ENCODE measurements around the gene SSR4.

The SSR4 gene

GRCh38 chrX:153789654-153790053, 4.8 kb upstream of the SSR4 start:
- H3K27ac ChIP-seq = no peak overlapping the region
- no peak for TF ChIP-seq CTCF (conservative IDR thresholded peaks at IDR 0.05; ENCODE audit: low read depth)
- ChIA-PET POLR2A (ENCODE audit: low non-redundant PET) (no interaction called here), CTCF (no interaction called here)
- DNase-seq (ENCODE audit: low spot score) = no peak

GRCh38 chrX:153791104-153791852, 3.2 kb upstream of the SSR4 start:
- no peak for TF ChIP-seq CTCF (conservative IDR thresholded peaks at IDR 0.05; ENCODE audit: low read depth)
- CTCF ChIA-PET = no interaction called here
- H3K27ac ChIP-seq = peak overlapping the region; percentile 14; the same call in 1 of the 2 replicates
- POLR2A ChIA-PET (ENCODE audit: low non-redundant PET) = no interaction called here
- no peak for DNase-seq (ENCODE audit: low spot score)

- H3K27ac ChIP-seq = peak overlapping the region; percentile 90
- TF ChIP-seq CTCF (conservative IDR thresholded peaks at IDR 0.05; ENCODE audit: low read depth) = no peak
- POLR2A ChIA-PET (ENCODE audit: low non-redundant PET) = no interaction called here
- no peak for DNase-seq (ENCODE audit: low spot score)
- CTCF ChIA-PET = interaction anchor here (0.6 kb wide), 1 partner anchor 100 kb away, joined by 3 read pairs; no protein-coding TSS in a partner anchor
Measured at GRCh38 chrX:153792368-153792767, 2.1 kb upstream of the SSR4 start.

GRCh38 chrX:153793291-153793690, 1.2 kb upstream of the SSR4 start:
- no peak for TF ChIP-seq CTCF (conservative IDR thresholded peaks at IDR 0.05; ENCODE audit: low read depth)
- DNase-seq (ENCODE audit: low spot score) = no peak
- POLR2A ChIA-PET (ENCODE audit: low non-redundant PET) = no interaction called here
- CTCF ChIA-PET = no interaction called here
- H3K27ac ChIP-seq = peak overlapping the region; percentile 90

- ChIA-PET CTCF (no interaction called here), POLR2A (ENCODE audit: low non-redundant PET) (interaction anchor here (0.5 to 1.4 kb wide), 2 partner anchors 115 to 133 kb away, joined by 3 to 4 read pairs; no protein-coding TSS in a partner anchor)
- no peak for DNase-seq (ENCODE audit: low spot score)
- TF ChIP-seq CTCF (conservative IDR thresholded peaks at IDR 0.05; ENCODE audit: low read depth) = no peak
- peak overlapping the region; percentile 90 for H3K27ac ChIP-seq
Measured at GRCh38 chrX:153794897-153795816, 689 bp downstream of the SSR4 start.

- ChIA-PET CTCF (no interaction called here), POLR2A (ENCODE audit: low non-redundant PET) (no interaction called here)
- DNase-seq (ENCODE audit: low spot score) = no peak
- H3K27ac ChIP-seq = no peak overlapping the region
- TF ChIP-seq CTCF (conservative IDR thresholded peaks at IDR 0.05; ENCODE audit: low read depth) = no peak
Measured at GRCh38 chrX:153797415-153798015, 3.0 kb downstream of the SSR4 start.

Measured in RWPE1 (cell line).